DMS53 (cell line): Measurements from ENCODE around the gene CHMP2A.
"Not testable (repeated sequence)": the region's sequence is repeated elsewhere in the genome, so short reads cannot be mapped to it uniquely, and the experiment has no call there.

Experiments used
- DNase-seq: peaks from one replicate; lab custom pipeline; 2025; lab: John Stamatoyannopoulos, UW

Gene CHMP2A

GRCh38 chr19:58511353-58512208 lies 43.3 kb downstream of the CHMP2A start, which contains the start of gene SLC27A5:
Gene SLC27A5 (minus strand): TSS chr19:58511992. CDS start chr19:58511955, 37 bp downstream.
- peak; percentile 42 for DNase-seq

- DNase-seq: no peak
Observed at GRCh38 chr19:58510084-58510862, 44.6 kb downstream of the CHMP2A start.

DNA sequence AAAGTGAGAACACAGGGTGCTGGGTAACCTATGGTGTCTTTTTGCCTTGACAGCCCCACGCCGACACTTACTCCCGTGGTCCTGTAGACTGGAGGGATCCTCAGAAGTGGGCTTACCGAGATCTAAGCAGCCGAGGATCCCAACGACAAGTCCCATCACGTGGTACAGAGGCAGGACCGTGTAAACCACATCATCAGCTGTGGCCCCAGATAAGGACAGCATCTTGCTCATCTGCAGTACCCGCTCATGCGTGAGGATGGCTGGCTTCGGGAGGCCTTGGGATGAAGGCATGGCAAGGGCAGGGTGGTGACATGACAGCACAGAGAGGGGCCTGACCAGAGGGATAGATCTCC lies 45.2 kb downstream of the CHMP2A start:
- DNase-seq: no peak

GRCh38 chr19:58507602-58508223 lies 47.2 kb downstream of the CHMP2A start:
- DNase-seq: not testable (repeated sequence)
